ENCODE measurements around the gene TBK1.

TBK1 gene

DNA sequence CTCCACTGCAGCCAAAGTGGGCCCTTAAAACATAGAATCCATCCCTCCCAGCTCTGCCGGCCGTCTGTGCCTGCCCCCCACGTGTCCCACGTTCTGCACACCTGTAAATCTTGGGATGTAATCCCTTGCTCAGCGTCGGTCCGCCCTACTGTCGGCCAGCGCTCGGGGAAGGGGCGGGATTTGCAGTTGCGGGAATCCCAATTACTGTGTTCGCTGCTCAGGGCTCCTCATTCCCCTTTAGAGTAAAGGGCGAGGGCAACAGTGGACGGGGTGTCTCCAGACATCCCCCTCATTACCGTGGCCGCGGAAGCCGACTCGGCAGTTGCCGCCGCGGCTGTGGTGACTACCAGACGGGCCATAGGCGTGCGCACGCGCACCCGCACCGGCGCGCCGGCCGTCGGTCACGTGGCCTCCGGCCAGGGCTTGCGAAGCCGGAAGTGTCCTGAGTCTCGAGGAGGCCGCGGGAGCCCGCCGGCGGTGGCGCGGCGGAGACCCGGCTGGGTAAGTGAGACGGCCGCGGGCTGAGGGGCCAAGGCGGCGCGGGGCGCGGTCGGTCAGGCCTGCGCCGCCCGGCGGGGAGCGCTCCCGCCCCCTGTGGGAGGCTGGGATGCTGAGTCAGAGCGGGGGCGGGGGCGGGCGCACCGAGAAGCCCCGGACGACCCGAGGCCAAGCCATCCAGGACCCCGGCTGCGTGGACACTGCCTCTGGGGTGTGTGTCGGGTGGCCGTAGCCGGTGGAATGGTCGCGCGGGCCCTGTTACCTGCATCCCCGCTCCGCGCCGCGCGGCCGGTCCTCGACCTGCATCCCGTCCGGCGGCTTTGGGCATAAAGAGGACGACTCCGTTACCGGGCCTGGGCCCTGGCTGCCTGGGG is at the start of gene TBK1:
Gene TBK1, plus strand, starts transcription at position 434 of the 872 bp plus-strand sequence. CDS start 3,751 bp downstream, outside the sequence.
- peak; percentile 89 for DNase-seq (ENCODE audit: low read depth)

- DNase-seq (ENCODE audit: low read depth): no peak
Measured at GRCh38 chr12:64402181-64402580, 49.7 kb upstream of the TBK1 start.

GRCh38 chr12:64403707-64404469 is 48.0 kb upstream of the TBK1 start, which contains the start of gene XPOT:
TSS of gene XPOT (plus strand) at chr12:64404392. CDS start at chr12:64410036, 5,644 bp downstream.
- DNase-seq (ENCODE audit: low read depth): peak; percentile 97

- peak; percentile 89 for DNase-seq (ENCODE audit: low read depth)
Measured at GRCh38 chr12:64404470-64405256, 47.3 kb upstream of the TBK1 start.

- no peak for DNase-seq (ENCODE audit: low read depth)
Measured at GRCh38 chr12:64407342-64408223, 44.3 kb upstream of the TBK1 start.

DNA sequence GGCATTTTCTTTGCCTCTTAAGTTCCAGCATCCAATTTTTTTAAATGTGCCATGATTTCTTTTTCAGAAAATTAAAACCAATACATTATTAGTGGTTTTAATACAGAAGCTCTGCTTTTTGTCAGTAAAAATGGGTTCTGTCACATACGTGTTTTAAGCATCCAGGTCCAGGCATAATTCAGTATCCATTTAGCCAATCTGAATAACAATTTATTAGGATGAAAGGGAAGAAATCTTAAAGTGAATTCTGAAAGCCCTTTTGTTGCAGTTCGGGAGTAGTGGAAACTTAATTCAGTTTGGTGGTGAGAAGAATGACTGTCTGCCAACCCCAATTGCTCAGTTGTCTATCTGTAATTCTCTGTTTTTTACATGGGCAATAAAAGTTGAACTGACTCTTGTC is 40.5 kb upstream of the TBK1 start:
- no peak for DNase-seq (ENCODE audit: low read depth)

DNA sequence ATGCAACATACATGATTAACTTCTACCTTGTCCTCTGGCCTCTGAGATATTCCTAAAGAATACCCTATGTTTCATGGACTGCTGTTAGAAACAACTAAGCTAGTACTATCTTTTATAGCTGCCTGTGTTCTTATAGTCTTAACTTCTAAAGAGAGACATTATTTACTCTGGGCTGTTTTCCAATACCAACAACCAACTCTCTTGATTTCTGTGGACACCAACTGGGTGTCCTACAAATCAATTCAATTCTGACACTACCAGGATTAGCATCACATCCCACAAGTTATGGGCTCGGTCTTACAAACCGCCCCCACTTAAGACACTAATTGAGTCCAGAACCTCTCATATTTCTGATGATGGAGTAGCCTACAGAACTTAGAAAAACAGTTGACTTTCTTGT is 39.5 kb upstream of the TBK1 start:
- DNase-seq (ENCODE audit: low read depth): no peak

GRCh38 chr12:64413884-64414283 is 38.0 kb upstream of the TBK1 start:
- DNase-seq (ENCODE audit: low read depth): no peak

DNA sequence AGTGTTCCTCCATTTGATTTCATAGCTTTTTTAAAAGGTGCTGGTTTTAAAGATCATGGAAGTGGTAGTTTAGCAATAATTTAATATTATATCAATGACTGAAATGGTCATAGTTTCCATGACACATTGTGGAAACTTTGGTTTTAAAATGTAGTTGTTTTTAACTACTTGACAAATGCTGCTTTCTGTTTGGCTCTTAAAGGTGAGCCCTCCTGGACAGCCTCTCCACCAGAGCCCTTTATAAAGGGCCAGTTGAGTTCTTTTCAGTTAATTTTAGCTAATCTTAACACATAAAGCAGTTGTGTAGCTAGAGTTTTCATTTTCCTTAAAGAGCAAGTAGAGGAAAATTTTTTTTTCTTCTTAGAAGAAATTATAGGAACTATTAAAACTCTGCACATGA is 33.7 kb upstream of the TBK1 start:
- DNase-seq (ENCODE audit: low read depth): no peak

DNA sequence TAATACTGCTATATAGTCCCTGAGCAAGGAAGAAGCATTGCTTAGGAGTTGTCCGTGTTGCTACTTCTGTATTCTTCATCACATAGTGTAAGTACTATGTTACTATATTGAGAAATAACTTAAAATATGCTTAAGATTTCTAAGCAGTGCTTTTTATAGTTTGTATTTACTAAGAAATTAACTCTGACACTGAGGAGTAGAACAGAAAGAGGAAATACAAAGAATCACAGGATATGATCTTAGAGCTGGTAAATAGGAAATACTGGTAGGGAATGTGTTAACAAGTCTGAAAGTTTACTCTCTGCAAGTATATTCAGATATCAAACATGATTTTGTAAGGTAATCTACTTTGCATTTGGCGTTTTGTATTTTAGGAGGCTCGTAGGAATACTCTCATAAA is 32.2 kb upstream of the TBK1 start:
- DNase-seq (ENCODE audit: low read depth): no peak

GRCh38 chr12:64427988-64428387 is 23.9 kb upstream of the TBK1 start:
- DNase-seq (ENCODE audit: low read depth): no peak

DNA sequence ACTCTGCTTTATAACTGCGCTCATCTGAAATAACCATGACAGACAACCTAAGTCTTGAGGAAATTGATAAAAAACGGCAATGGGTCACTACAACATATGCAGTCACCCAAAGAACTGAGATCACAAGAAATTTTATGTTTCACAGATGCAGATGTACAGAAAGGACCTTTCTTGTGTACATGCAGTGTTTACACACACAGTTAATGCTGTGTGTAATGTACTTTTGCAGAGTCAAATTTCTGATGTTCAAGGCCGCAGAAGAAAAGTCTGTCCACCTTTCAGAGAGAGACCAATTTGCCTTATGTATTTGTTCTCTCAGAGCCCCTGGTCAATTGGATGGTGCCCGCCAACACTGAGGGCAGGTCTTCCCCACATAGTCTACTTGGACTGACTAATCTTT is 23.0 kb upstream of the TBK1 start:
- no peak for DNase-seq (ENCODE audit: low read depth)

GRCh38 chr12:64430886-64431285 is 21.0 kb upstream of the TBK1 start:
- DNase-seq (ENCODE audit: low read depth): no peak

DNA sequence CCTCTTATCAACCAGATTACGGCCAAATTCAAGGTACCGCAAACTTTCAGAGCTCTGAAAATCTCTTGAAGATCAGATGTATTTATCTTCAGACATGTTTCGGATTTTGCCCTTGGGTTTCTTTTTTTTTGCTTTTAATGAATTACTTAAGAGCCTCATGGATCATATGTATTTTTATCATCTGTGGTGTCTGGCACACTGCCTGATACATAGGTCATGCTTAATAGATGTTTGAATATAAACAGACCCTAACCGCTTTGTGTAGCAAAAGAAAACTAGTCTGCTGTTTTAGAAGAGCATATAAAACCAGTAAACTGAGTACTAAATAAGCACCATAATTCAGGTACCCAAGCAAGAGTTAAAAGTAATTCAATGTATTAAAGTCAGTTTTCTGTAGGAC is 20.1 kb upstream of the TBK1 start:
- no peak for DNase-seq (ENCODE audit: low read depth)

- DNase-seq (ENCODE audit: low read depth): peak; percentile 15
Measured at GRCh38 chr12:64433915-64434314, 18.0 kb upstream of the TBK1 start.

GRCh38 chr12:64440100-64440499 is 11.8 kb upstream of the TBK1 start:
- no peak for DNase-seq (ENCODE audit: low read depth)

GRCh38 chr12:64445490-64445889 is 6.4 kb upstream of the TBK1 start:
- DNase-seq (ENCODE audit: low read depth): no peak

DNA sequence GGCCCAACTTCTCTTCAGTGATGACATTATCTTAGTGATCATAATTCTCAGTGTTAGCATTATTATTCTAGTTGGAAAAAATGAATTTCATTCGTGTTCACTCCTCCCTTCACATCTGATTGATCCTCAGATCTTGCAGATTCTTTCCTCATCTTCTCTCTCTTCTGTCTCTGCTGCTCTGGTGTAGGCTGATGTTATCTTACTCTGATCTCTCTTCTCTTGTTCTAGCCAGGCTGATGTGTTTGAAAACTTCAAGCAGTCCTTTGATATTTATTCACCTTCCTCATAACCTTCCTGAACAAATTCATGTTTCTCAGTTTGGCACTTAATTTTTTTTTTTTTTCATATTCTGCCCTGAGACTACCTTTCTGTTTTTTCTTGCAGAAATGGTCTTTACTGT is 5.6 kb upstream of the TBK1 start:
- no peak for DNase-seq (ENCODE audit: low read depth)

DNA sequence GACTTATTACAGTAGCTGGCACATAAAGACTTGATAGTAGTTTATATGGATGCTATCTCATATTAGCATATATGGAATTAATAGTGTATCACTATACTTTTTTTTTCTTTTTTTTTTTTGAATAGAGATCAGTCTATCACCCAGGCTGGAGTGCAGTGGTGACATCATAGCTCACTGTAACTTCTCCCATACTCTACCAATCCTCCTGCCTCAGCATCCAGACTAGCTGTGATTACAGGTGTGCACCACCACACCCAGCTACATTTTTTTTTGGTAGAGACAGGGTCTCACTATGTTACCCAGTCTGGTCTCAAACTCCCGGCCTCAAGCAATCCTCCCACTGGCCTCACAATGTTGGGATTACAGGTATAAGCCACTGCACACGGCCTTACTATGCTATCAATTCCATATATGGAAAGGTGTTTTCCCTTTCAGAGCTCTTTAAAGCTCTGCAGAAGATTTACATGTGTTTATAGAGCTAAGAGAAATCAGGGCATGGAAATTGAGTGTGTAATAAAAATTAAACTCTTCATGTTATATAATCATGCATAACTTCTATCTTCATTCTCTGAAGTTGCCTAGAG is 1.8 kb upstream of the TBK1 start:
- peak; percentile 14 for DNase-seq (ENCODE audit: low read depth)

- peak; percentile 36 for DNase-seq (ENCODE audit: low read depth)
Measured at GRCh38 chr12:64450711-64451486, 1.0 kb upstream of the TBK1 start.
